Pancreas (tissue), 10 donors: ENCODE results near the gene STPG3. TPM values are rescaled to one million over a fixed set of nuclear protein-coding genes. Genes with fewer than 3 reads are reported as not detected.

Source experiments
- ATAC-seq, 4 donors: fragments of 200-7000 bp; cut with Tn5 transposase; one replicate each; pipeline versions ENCODE4 v1.8.0 to v1.9.1; 2020; ENCODE audit warnings: mild to moderate bottlenecking in 4 of 4, moderate library complexity in 4 of 4
- DNase-seq, 6 donors: peaks; one replicate each; pipeline ENCODE4 v3.0.0-alpha.2; 2020
- FAIRE-seq: peaks from 2 replicates; lab custom pipeline; 2012; peaks lifted over from hg19 to GRCh38; lab: Jason Lieb, UNC
- H3K27ac ChIP-seq, 4 donors: fragments of 200-600 bp; sonication (generic); 1 replicate in 3 of 4; 2 replicates in 1 of 4; pipeline versions ENCODE4 v1.5.0 to v1.8.0; 2020
- H3K27me3 ChIP-seq, 4 donors: fragments of 200-600 bp; one replicate each; pipeline ENCODE4 v1.8.0; 2021
- H3K36me3 ChIP-seq, 3 donors: fragments of 200-600 bp; sonication (generic) in 1 of 3; one replicate each; pipeline versions ENCODE4 v1.5.0 to v1.8.0; 2020 to 2021
- H3K4me1 ChIP-seq, 3 donors: fragments of 200-600 bp; one replicate each; pipeline ENCODE4 v1.8.0; 2021
- H3K4me3 ChIP-seq, 4 donors: fragments of 200-600 bp; sonication (generic) in 2 of 4; one replicate each; pipeline versions ENCODE4 v1.5.0 to v1.8.0; 2020 to 2021
- H3K9me3 ChIP-seq, 4 donors: fragments of 200-600 bp; one replicate each; pipeline ENCODE4 v1.8.0; 2021
- CTCF ChIP-seq, 4 donors: fragments of 200-600 bp; sonication (generic) in 3 of 4; IDR thresholded peaks; one replicate each; pipeline versions ENCODE4 v1.5.0 to v1.8.0; 2021; ENCODE audit warnings: antibody characterized with exemption in 4 of 4
- WGBS, 2 donors: extraction: QIAGEN DNeasy Blood & Tissue Kit; methylation state at CpG; one replicate each; pipeline ENCODE4 v1.1.7; 2013; 5-methylcytosine and 5-hydroxymethylcytosine counted together
- intact Hi-C, 3 donors: fragments of 100-400 bp; cut with DNase I; formaldehyde crosslinking; loops; one replicate each; pipeline versions ENCODE4 v1.11.1 to v1.14.2; 2022
- polyA plus RNA-seq, 2 donors: library from polyadenylated mRNA; stranded (reverse); fragments of 200-250 nt; gene quantifications; one replicate each; pipeline ENCODE4 v1.2.3, GENCODE V29; 2013
- total RNA-seq, 6 donors: library from RNA; stranded (reverse); fragmentation: NEBNext Ultra II Directional in 4 of 6; extraction: Animal tissue kit (Norgen Biotek cat#: 25700) in 4 of 6; gene quantifications; one replicate each; pipeline versions ENCODE4 v1.2.1 to v1.2.4, GENCODE V29; 2021 to 2023
- donor health status: healthy with polysubstance abuse.
- donor health status: DM: no; HTN: no; CAD: no; lungs with moderate emphysema.
- donor health status: DM: no; HTN: no; CAD: no.
- donor health status: control.
- donor health status: control.
- donor health status: Bipolar disorder and iron deficiency.
- donor health status: DM: yes; HTN: yes; CAD: no.
- donor health status: DM: no; HTN: no; CAD: no.
- donor health status: DM: no; HTN: no; CAD: no.
- donor health status: DM: yes; HTN: yes; CAD: no.

The STPG3 gene
- total and polyA plus RNA-seq, 8 donors, result 0.23 TPM; not detected in 7

- Histone ChIP-seq H3K27me3 (no peaks in the 10 kb centered on the region), H3K4me3 (peak overlapping the region; percentile 83 to 98 (median 98)), H3K27ac (peak overlapping the region; percentile 15 to 77 (median 52)), H3K36me3 (no peaks in the 10 kb centered on the region), H3K4me1 (peaks cover 3 to 17% (median 10%) of the 10 kb centered on the region in 3 donors), H3K9me3 (no peaks in the 10 kb centered on the region)
- DNase-seq (peak in 1 of 6 donors; percentile 64), ATAC-seq (peak; percentile 17 to 51 (median 38)), FAIRE-seq (no peak)
- TF ChIP-seq CTCF (IDR thresholded peaks at IDR 0.05), result no peak
- WGBS, 2 donors, result 29 to 35% methylated on average over 21 of the region's 21 CpGs
- intact Hi-C loops, result no loop called here
Measured at GRCh38 chr9:137253717-137254623, 2.9 kb downstream of the STPG3 start.

- ATAC-seq (peak; percentile 84 to 93 (median 86)), FAIRE-seq (no peak), DNase-seq (peak; percentile 90 to 100 (median 96))
- peak within 1 kb of the TSS; percentile 83 to 98 (median 98) for H3K4me3 ChIP-seq
- intact Hi-C loops, result no loop called here
- no peaks in the 10 kb centered on the region for H3K36me3 ChIP-seq
- no peaks in the 10 kb centered on the region for H3K9me3 ChIP-seq
- H3K4me1 ChIP-seq, result peaks cover 3 to 17% (median 10%) of the 10 kb centered on the region in 3 donors
- no peaks in the 10 kb centered on the region for H3K27me3 ChIP-seq
- no peak for TF ChIP-seq CTCF (IDR thresholded peaks at IDR 0.05)
- WGBS, 2 donors, result 1% methylated on average over 58 to 105 of the region's 105 CpGs
- H3K27ac ChIP-seq, result peak within 1 kb of the TSS; percentile 31 to 77 (median 52)
Measured at GRCh38 chr9:137254624-137255447, 3.8 kb downstream of the STPG3 start, which contains the start of gene NELFB. Gene NELFB, plus strand, starts transcription at chr9:137255327.

GRCh38 chr9:137255448-137256114, 4.5 kb downstream of the STPG3 start:
- Histone ChIP-seq H3K4me3 (peak overlapping the region; percentile 83 to 98 (median 98)), H3K4me1 (peaks cover 3 to 17% (median 10%) of the 10 kb centered on the region in 3 donors), H3K27me3 (no peaks in the 10 kb centered on the region), H3K27ac (peak overlapping the region; percentile 31 to 62 (median 42)), H3K36me3 (no peaks in the 10 kb centered on the region), H3K9me3 (no peaks in the 10 kb centered on the region)
- ATAC-seq (peak; percentile 6 to 51 (median 22)), FAIRE-seq (no peak), DNase-seq (peak in 4 of 6 donors; percentile 65 to 90 (median 75))
- 0 to 1% methylated on average over 37 to 51 of the region's 51 CpGs for WGBS, 2 donors
- intact Hi-C loops, result no loop called here
- no peak for TF ChIP-seq CTCF (IDR thresholded peaks at IDR 0.05)

- Histone ChIP-seq H3K9me3 (no peaks in the 10 kb centered on the region), H3K4me3 (peak overlapping the region in 2 of 4 donors; percentile 83 to 98)
Measured at GRCh38 chr9:137256362-137256761, 5.3 kb downstream of the STPG3 start.

More at GRCh38 chr9:137256362-137256761, 5.3 kb downstream of the STPG3 start:
- intact Hi-C loops, result no loop called here
- Histone ChIP-seq H3K36me3 (no peaks in the 10 kb centered on the region), H3K4me1 (peaks cover 3 to 17% (median 10%) of the 10 kb centered on the region in 3 donors), H3K27me3 (no peaks in the 10 kb centered on the region), H3K27ac (no peak overlapping the region)
- no peak for TF ChIP-seq CTCF (IDR thresholded peaks at IDR 0.05)
- FAIRE-seq (no peak), ATAC-seq (no peak), DNase-seq (no peak)
- 64 to 76% methylated on average over 15 of the region's 15 CpGs for WGBS, 2 donors
